Measurements from ENCODE around the gene KLHL8.

DNA sequence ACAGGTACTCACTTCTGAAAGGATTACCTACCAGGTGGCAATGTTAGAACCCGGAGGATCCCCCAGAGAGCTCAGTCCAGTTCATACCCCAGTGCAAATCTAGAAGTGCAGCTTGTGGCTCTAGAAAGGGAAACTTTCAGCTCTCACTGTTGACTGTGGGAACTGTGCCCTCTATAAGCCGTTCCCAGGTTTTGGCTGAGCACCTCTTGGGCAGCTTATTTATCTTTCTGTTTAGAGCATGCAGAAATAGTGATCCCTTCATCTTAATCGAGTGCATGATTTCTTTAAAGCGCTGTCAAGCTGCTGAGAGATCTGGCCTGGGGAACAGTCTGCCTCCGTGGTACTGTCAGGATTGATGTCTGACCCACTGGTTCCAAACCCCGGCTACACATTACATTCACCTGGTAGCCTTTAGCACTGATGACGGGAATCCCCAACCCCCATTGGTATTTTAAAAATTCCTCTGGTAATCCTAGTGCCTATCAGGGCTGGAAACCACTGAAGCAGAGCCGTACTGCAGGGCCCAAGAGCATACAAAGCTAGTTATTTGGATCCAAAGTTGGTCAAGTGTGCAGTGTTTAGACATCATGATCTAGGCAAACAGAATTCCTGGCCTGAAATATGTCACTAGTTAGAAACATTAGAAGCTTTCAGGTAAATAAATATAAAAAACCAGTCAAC lies 103.2 kb downstream of the KLHL8 start:
- TF ChIP-seq CTCF (IDR thresholded peaks at IDR 0.05) (no peak), EZH2 (IDR thresholded peaks at IDR 0.05; ENCODE audit: borderline replicate concordance, insufficient read depth, low read depth, low read length, poor library complexity, severe bottlenecking) (no peak)

All from B cell (primary cell).